HG03280 (cell line): ENCODE measurements around the gene SPINK6.

Experiments used
- ATAC-seq: cut with Tn5 transposase; IDR thresholded peaks from one replicate; pipeline ENCODE4 v1.9.1; 2021; ENCODE audit warnings: mild to moderate bottlenecking, moderate library complexity; ENCODE audit not compliant: unreplicated experiment

SPINK6 gene

DNA sequence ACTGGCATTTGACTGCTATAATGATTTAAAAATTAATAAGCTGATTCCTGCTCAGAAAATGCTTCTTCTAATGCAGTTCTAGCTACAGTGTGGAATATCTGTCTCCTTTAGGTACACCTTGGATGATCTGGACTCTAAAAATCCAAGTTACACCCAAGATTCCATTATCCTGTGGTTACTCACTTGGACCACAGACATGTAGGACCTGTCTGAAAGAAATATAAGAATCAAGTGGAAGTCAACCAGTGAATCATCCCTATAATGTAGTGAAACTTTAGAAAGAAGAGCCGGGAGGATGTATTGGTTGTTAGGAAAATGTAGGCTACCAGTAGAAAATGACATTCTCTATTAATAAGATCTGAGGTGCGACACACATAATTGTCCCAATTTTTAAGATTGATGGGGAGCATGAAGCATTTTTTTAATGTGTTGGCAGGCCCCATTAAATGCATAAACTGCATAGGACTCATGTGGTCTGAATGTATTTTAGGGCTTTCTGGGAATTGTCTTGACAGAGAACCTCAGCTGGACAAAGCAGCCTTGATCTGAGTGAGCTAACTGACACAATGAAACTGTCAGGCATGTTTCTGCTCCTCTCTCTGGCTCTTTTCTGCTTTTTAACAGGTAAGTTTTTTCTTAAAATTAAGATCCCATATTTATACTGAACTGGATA lies at the start of gene SPINK6:
Gene SPINK6 (plus strand): TSS at position 512 of the 673 bp plus-strand sequence. CDS start 55 bp downstream, at position 567.
- ATAC-seq = no peak

DNA sequence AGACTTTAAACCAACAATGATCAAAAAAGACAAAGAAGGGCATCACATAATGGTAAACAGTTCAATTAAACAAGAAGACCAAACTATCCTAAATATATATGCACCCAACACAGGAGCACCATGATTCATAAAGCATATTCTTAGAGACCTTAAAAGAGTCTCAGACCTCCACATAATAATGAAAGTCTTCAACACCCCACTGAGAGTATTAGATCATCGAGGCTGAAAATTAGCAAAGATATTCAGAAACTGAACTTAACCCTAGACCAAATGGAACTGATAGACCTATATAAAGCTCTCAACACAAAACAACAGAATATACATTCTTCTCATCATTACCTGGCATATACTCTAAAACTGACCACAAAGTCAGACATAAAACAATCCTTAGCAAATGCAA lies 46.2 kb upstream of the SPINK6 start:
- ATAC-seq = no peak

DNA sequence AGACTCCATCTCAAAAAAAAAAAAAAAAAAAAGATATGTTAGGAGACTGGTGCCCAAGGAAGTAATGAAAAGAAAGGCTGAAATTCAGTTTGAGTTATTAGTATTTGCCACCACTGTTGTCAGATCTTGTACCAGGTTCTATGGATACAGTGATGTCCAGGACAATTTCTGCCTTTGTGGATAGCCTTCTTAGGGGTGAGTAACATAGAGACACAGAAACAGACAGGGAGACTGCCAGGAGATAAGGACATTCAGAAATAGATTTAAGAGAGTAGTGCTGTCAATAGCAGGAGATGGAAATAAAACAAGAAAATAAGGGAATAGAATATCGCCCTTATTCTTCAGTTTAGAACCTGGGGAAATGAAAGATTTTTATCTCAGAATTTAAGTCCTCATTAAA lies 40.8 kb upstream of the SPINK6 start:
- no peak for ATAC-seq

GRCh38 chr5:148163345-148163744 lies 39.5 kb upstream of the SPINK6 start:
- no peak for ATAC-seq

DNA sequence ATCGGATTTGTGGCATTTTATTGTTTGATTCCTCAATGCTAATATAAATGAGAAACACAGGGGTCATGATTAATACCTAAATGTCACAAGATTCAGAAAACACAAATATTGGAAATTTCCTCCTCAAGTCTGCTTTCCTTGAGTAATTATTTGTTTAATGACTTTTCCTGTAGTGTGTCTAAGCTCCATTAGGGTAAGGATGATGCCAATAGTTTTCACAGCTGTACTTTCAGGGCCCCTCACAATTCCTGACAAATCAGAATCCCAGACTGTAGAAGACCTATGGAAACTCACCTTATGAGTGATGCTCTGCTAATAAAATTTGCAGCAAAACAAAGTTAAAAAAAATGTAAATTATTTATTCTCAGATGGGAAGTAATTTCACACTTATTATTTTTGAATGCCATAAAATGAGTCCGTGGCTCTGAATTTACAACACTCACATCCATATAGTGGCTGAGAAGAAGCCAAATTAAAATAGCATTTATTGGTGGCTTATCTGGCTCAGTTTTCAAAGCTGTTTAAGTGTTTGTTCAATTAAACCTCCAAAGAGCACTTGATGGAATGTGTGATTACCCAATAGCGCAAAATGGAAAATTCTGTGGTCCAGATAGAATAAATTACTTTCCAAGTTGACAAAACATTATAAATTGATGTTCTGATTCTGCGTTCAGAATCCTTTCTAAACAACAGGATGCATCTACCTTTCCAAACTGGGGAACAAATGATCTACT lies 36.1 kb upstream of the SPINK6 start:
- no peak for ATAC-seq

GRCh38 chr5:148168246-148168645 lies 34.6 kb upstream of the SPINK6 start, which contains the start of gene SPINK14:
SPINK14 (plus strand) TSS chr5:148168546; CDS start chr5:148169733, 1,187 bp downstream.
- no peak for ATAC-seq

DNA sequence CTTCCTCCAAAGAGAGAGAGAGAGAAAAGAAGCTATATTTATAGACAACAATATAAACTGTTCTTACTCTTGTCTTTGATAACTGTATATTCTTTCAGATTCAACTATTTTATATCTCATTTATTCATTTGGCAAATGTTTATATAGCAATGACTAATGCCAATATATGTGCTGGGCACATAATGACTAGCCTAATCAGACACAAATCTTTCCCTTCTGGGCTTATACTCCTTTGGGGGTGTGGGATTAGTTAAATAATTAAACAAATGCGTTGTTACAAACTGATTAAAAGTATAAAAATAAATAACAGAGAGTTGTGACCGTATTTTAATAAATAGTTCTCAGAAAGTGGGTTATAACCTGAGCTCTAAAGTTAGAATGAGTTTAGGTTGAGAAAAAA lies 30.5 kb upstream of the SPINK6 start:
- no peak for ATAC-seq

- no peak for ATAC-seq
Measured at GRCh38 chr5:148176480-148176879, 26.4 kb upstream of the SPINK6 start.

DNA sequence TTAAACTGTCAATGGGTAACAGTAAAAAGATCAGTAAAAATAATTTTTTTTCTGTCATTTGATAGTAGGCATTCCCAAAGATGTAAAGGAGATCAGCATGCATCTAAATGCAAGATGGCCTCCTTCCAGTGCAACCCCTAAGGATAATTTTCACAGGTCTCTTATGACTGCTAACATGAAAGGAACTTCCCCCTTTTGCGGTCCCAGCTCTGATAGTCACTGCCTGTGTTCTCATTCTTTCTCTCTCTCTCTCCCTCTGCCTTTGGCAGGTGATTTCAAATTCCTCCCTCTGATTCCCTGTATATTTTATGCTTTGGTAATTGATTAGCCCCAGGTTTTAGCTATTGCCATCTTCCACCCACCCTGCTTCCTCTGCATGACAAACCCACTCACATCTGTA lies 25.6 kb upstream of the SPINK6 start:
- ATAC-seq = no peak

DNA sequence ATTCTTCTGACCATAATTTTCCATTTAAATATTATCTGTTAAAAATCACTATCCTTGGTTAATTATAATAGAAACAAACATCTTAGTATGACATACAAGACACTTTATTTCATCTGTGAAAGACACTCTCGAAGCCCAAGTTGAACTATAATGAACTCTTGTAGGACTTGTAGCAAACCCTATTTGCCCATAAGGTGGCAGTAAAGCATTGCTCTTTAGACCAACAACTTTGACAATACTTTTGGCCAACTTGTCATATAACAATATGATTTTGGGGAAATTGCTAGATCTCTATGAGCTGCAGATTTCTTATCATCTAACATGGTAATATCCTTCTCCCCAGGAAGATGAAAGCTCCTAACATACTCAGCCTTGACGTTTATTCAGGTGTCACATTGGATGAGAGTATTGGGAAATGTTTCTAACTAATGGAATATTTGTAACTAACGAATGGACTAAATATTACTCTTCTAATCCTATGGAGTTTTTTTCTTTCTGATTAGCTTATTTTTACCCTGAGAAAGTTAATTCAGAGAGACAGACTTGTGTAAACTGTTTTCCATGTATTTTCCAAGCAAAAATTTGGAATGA lies 23.5 kb upstream of the SPINK6 start:
- ATAC-seq = peak; percentile 86

- ATAC-seq = no peak
Measured at GRCh38 chr5:148186248-148187003, 16.4 kb upstream of the SPINK6 start.

DNA sequence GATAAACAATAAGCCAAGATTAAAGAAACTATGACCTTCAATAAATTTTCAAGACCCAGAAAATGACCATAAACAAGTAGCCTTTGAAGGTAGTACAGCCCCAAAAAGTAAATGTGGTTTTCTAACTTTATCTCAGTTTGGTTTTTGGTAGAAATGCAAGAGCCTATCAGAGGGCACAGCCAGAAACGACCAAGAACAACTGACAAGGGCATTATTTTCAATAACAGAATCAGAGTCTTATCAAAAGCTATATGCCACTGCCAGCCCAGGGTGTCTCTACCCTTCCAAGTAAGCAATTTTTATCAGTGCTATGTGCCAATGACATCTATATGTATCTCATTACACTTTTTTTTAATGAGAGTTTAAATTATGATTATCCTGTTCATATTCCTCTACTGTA lies 11.8 kb upstream of the SPINK6 start:
- ATAC-seq = no peak

DNA sequence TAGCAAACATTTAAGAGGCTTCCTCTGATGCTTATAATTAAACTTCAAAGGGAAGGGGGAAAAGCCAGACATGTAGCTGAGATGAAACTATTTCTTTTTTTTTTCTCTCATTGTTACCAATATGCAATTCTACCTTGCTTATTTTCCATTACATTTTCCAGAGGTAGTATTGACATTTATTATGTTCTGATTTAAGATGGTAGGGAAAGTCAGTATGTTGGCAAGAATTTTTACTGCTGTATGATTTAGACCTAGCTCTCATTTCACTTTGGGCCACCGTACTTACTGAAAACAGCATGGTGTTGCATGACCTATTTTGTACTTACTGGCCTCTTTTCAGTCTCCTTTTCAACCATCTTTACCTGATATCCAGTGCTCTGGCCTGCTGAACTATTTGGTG lies 9.6 kb upstream of the SPINK6 start:
- no peak for ATAC-seq

DNA sequence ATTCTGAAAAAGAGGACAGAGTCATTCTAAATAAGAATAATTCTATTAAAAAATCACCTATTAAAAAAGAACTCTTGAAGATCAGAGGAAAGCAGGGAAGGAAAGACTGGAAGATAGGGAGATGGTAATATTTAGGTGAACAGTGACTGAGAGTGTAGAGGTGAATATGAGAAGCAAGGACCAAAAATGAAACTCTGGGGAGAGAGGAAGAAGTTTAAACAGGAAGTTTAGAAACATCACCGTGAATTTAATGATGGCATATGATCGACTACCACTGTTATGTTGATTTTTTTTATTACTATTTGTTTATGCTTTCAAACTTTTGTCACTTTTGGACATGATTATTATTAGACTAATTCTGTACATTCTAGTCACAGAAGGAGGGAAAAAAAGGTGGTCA lies 1.7 kb upstream of the SPINK6 start:
- ATAC-seq = no peak

DNA sequence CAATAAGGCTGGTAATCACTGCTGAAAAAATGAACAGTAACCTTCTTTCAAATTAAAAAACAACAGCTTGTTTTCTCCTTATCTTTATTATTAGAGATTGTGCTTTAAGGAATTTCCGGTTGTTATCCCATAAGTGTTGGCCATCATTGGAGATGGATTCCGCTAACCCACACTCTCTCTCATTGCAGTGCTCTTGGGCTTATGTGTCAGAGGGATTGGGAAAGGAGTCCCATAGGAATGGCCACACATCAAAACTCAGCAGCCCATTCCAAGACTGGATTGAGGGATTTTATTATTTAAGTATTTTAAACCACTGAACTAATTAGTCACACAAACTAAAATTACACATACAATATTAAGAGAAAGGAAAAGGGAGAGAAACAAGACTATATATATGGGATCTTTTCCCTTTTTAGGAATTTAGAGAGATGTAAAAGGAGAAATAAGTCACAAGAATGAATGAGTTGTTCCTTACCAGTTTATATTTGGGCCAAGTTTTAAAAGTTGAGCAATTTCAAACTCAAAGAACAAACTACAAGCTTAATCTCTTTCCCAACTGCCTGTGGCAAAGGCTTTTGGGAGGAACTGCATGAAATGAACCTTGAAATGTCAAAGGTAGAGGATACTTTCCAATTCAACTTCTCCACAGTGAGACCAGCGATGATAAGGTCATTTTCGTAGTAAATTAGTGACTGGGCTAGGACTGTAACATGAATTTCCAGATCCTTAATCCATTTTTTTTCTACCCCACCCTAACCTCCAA lies 2.4 kb downstream of the SPINK6 start:
- ATAC-seq = no peak

GRCh38 chr5:148205865-148206264 lies 3.0 kb downstream of the SPINK6 start:
- no peak for ATAC-seq

- no peak for ATAC-seq
Measured at GRCh38 chr5:148206620-148207019, 3.8 kb downstream of the SPINK6 start.

- ATAC-seq = no peak
Measured at GRCh38 chr5:148208226-148208625, 5.4 kb downstream of the SPINK6 start.

- no peak for ATAC-seq
Measured at GRCh38 chr5:148209151-148209770, 6.4 kb downstream of the SPINK6 start.

- no peak for ATAC-seq
Measured at GRCh38 chr5:148214665-148215185, 11.9 kb downstream of the SPINK6 start.
